CD4-positive, alpha-beta T cell treated with Interleukin-6 at 100 ng/mL for 8 hours (primary cell): ENCODE results near the gene PWWP2A.
"Not testable (repeated sequence)": the region's sequence is repeated elsewhere in the genome, so short reads cannot be mapped to it uniquely, and the experiment has no call there.

ENCODE experiments used
- DNase-seq: peaks from one replicate; pipeline ENCODE4 v3.0.0-alpha.2; 2020; ENCODE audit warnings: mixed read lengths, low spot score

The PWWP2A gene

GRCh38 chr5:160119142-160119904 lies at the start of gene PWWP2A:
Gene PWWP2A (minus strand): TSS chr5:160119450. CDS start chr5:160119388, 62 bp downstream.
- DNase-seq: peak; percentile 99

- DNase-seq: no peak
Measured at GRCh38 chr5:160167624-160168165, 48.4 kb upstream of the PWWP2A start.

- DNase-seq: no peak
Measured at GRCh38 chr5:160166973-160167623, 47.8 kb upstream of the PWWP2A start.

GRCh38 chr5:160166069-160166972 lies 47.1 kb upstream of the PWWP2A start:
- no peak for DNase-seq

GRCh38 chr5:160165137-160166068 lies 46.2 kb upstream of the PWWP2A start:
- DNase-seq: no peak

- DNase-seq: no peak
Measured at GRCh38 chr5:160162910-160163309, 43.7 kb upstream of the PWWP2A start.

GRCh38 chr5:160161626-160162025 lies 42.4 kb upstream of the PWWP2A start:
- no peak for DNase-seq

GRCh38 chr5:160160875-160161274 lies 41.6 kb upstream of the PWWP2A start:
- not testable (repeated sequence) for DNase-seq

- DNase-seq: no peak
Measured at GRCh38 chr5:160159991-160160792, 40.9 kb upstream of the PWWP2A start.

GRCh38 chr5:160158087-160158486 lies 38.8 kb upstream of the PWWP2A start:
- DNase-seq: no peak

GRCh38 chr5:160155017-160155750 lies 35.9 kb upstream of the PWWP2A start:
- no peak for DNase-seq

GRCh38 chr5:160152901-160153300 lies 33.7 kb upstream of the PWWP2A start:
- DNase-seq: no peak

- no peak for DNase-seq
Measured at GRCh38 chr5:160152287-160152686, 33.0 kb upstream of the PWWP2A start.

GRCh38 chr5:160151017-160151416 lies 31.8 kb upstream of the PWWP2A start:
- DNase-seq: no peak

GRCh38 chr5:160150381-160150780 lies 31.1 kb upstream of the PWWP2A start:
- no peak for DNase-seq

- DNase-seq: not testable (repeated sequence)
Measured at GRCh38 chr5:160144436-160144835, 25.2 kb upstream of the PWWP2A start.

- DNase-seq: no peak
Measured at GRCh38 chr5:160134332-160134731, 15.1 kb upstream of the PWWP2A start.

- no peak for DNase-seq
Measured at GRCh38 chr5:160133918-160134304, 14.7 kb upstream of the PWWP2A start.

GRCh38 chr5:160133071-160133917 lies 14.0 kb upstream of the PWWP2A start:
- DNase-seq: no peak
